Mammary epithelial cell (primary cell): Measurements from ENCODE around the gene FMO2.
A peak's percentile ranks its signal among the peaks of the same experiment; 100 is the strongest.

ENCODE experiments used
- EZH2 ChIP-seq: IDR thresholded peaks from 2 replicates; pipeline ENCODE4 v1.6.1; 2012; ENCODE audit warnings: low read length, inconsistent platforms, borderline replicate concordance
- TF ChIP-seq, protein P1 (sequence below), 2 donors: IDR thresholded peaks in 1 of 2; conservative IDR thresholded peaks in 1 of 2; 2 replicates each; pipeline ENCODE4 v1.5.1; 2011 to 2012; ENCODE audit warnings: inconsistent platforms in 2 of 2, low read length in 2 of 2, mild to moderate bottlenecking in 2 of 2, control low read depth in 1 of 2, low read depth in 1 of 2; ENCODE audit not compliant: insufficient read depth in 1 of 2; ENCODE audit errors: extremely low read depth in 1 of 2

DNA sequence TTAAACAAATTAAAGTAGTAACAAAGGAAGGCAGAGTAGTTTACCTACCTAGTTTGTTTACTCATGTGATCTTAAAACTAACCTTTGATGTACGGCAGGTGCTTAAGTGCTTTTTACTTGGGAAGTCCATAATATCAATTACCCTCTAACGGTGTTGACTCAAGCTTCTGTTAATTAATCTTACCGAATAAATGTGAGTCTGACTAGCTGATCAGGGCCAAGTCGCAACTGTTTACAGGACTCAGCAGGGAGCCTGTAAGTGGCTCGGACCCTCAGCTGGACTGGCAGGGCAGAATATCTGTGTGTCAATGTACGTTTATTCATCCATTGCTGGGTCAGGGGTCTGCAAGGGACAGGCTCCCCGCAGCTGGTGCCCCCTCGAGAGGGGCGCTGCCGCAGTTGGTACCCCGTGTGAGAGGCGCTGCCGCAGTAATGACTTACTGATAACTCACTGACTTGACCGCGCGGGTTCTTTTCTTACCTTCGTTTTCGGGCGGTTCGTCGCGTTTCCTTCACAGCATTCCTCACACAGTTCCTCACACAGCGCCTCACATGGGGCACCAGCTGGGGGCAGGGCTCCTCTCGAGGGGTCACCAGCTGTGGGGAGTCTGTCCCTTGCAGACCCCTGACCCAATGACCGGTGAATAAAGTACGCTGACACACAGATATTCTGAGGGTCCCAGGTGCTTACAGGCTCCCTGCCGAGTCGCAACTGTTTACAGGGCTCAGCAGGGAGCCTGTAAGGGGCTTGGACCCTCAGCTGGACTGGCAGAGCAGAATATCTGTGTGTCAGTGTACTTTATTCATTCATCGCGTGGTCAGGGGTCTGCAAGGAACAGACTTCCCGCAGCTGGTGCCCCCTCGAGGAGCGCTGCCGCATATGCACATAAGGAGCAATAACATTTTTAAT lies 66.2 kb downstream of the FMO2 start:
- TF ChIP-seq, protein P1, sequence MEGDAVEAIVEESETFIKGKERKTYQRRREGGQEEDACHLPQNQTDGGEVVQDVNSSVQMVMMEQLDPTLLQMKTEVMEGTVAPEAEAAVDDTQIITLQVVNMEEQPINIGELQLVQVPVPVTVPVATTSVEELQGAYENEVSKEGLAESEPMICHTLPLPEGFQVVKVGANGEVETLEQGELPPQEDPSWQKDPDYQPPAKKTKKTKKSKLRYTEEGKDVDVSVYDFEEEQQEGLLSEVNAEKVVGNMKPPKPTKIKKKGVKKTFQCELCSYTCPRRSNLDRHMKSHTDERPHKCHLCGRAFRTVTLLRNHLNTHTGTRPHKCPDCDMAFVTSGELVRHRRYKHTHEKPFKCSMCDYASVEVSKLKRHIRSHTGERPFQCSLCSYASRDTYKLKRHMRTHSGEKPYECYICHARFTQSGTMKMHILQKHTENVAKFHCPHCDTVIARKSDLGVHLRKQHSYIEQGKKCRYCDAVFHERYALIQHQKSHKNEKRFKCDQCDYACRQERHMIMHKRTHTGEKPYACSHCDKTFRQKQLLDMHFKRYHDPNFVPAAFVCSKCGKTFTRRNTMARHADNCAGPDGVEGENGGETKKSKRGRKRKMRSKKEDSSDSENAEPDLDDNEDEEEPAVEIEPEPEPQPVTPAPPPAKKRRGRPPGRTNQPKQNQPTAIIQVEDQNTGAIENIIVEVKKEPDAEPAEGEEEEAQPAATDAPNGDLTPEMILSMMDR (conservative IDR thresholded peaks at IDR 0.05 in 1 of 2, IDR thresholded peaks at IDR 0.05 in 1 of 2; ENCODE audit: extremely low read depth in 1 of 2, insufficient read depth in 1 of 2, low read depth in 1 of 2, low read length in 2 of 2), result peak; percentile 47 to 61
- no peak for TF ChIP-seq EZH2
